Nephron progenitor cell (in vitro differentiated cells): ENCODE results near the gene SLC49A4.
"Not testable (repeated sequence)": the region's sequence is repeated elsewhere in the genome, so short reads cannot be mapped to it uniquely, and the experiment has no call there.

Experiments
- DNase-seq: peaks from one replicate; pipeline ENCODE4 v3.0.0; 2021
- H3K27ac Mint-ChIP-seq: 2 replicates; pipeline ENCODE4 v1.8.0; 2021; ENCODE audit warnings: mild to moderate bottlenecking, moderate library complexity, mixed read lengths
- H3K27me3 Mint-ChIP-seq: 2 replicates; pipeline ENCODE4 v1.8.0; 2021; ENCODE audit warnings: mild to moderate bottlenecking, low read depth, mixed read lengths; ENCODE audit not compliant: poor library complexity
- H3K36me3 Mint-ChIP-seq: 2 replicates; pipeline ENCODE4 v1.8.0; 2021; ENCODE audit warnings: low read depth, mixed read lengths
- H3K4me1 Mint-ChIP-seq: 2 replicates; pipeline ENCODE4 v1.8.0; 2021; ENCODE audit warnings: mixed read lengths
- H3K4me3 Mint-ChIP-seq: 2 replicates; pipeline ENCODE4 v1.8.0; 2021; ENCODE audit warnings: mild to moderate bottlenecking, moderate library complexity, mixed read lengths
- H3K9me3 Mint-ChIP-seq: 2 replicates; pipeline ENCODE4 v1.8.0; 2021; ENCODE audit warnings: mild to moderate bottlenecking, moderate library complexity, mixed read lengths
- CTCF ChIP-seq: fragments of 200-600 bp; sonication (generic); IDR thresholded peaks from 2 replicates; pipeline ENCODE4 v1.5.0; 2021; ENCODE audit warnings: antibody characterized with exemption

Gene SLC49A4

GRCh38 chr3:122794779-122795673 is at the start of gene SLC49A4:
Gene SLC49A4, plus strand, starts transcription at chr3:122795069. Its CDS starts 124 bp downstream, at chr3:122795193.
- DNase-seq: peak; percentile 89
- Mint-ChIP-seq H3K27me3 (no peaks in the 10 kb centered on the region), H3K4me1 (peaks cover 28% of the 10 kb centered on the region), H3K36me3 (peaks cover 10% of the 10 kb centered on the region), H3K9me3 (peaks cover 4% of the 10 kb centered on the region), H3K27ac (peak within 1 kb of the TSS; percentile 99), H3K4me3 (peak within 1 kb of the TSS; percentile 80)
- no peak for TF ChIP-seq CTCF

GRCh38 chr3:122745369-122746021 is 49.4 kb upstream of the SLC49A4 start:
- no peak overlapping the region for H3K4me3 Mint-ChIP-seq
- H3K27ac Mint-ChIP-seq: no peak overlapping the region
- TF ChIP-seq CTCF: no peak
- peaks cover 73% of the 10 kb centered on the region for H3K36me3 Mint-ChIP-seq
- peaks cover 3% of the 10 kb centered on the region for H3K27me3 Mint-ChIP-seq
- peaks cover 31% of the 10 kb centered on the region for H3K9me3 Mint-ChIP-seq
- no peak for DNase-seq
- H3K4me1 Mint-ChIP-seq: no peaks in the 10 kb centered on the region

GRCh38 chr3:122747295-122747694 is 47.6 kb upstream of the SLC49A4 start:
- not testable (repeated sequence) for H3K4me3 Mint-ChIP-seq, H3K27ac Mint-ChIP-seq, DNase-seq, H3K27me3 Mint-ChIP-seq, H3K4me1 Mint-ChIP-seq
- Mint-ChIP-seq H3K9me3 (peaks cover 31% of the 10 kb centered on the region), H3K36me3 (peaks cover 58% of the 10 kb centered on the region)

GRCh38 chr3:122748347-122748746 is 46.5 kb upstream of the SLC49A4 start:
- DNase-seq: no peak
- H3K9me3 Mint-ChIP-seq: peaks cover 31% of the 10 kb centered on the region
- H3K27me3 Mint-ChIP-seq: peaks cover 3% of the 10 kb centered on the region
- no peak for TF ChIP-seq CTCF
- H3K27ac Mint-ChIP-seq: no peak overlapping the region
- peaks cover 53% of the 10 kb centered on the region for H3K36me3 Mint-ChIP-seq
- H3K4me3 Mint-ChIP-seq: no peak overlapping the region
- no peaks in the 10 kb centered on the region for H3K4me1 Mint-ChIP-seq

- H3K9me3 Mint-ChIP-seq: no peaks in the 10 kb centered on the region
- DNase-seq: peak; percentile 5
- H3K4me1 Mint-ChIP-seq: no peaks in the 10 kb centered on the region
- no peaks in the 10 kb centered on the region for H3K27me3 Mint-ChIP-seq
- TF ChIP-seq CTCF: peak; percentile 69
- H3K36me3 Mint-ChIP-seq: peaks cover 21% of the 10 kb centered on the region
- H3K27ac Mint-ChIP-seq: no peak overlapping the region
- no peak overlapping the region for H3K4me3 Mint-ChIP-seq
Measured at GRCh38 chr3:122754929-122755328, 39.9 kb upstream of the SLC49A4 start.

GRCh38 chr3:122755491-122755890 is 39.4 kb upstream of the SLC49A4 start:
- no peak for TF ChIP-seq CTCF
- no peak for DNase-seq
- H3K27me3 Mint-ChIP-seq: no peaks in the 10 kb centered on the region
- no peaks in the 10 kb centered on the region for H3K9me3 Mint-ChIP-seq
- H3K27ac Mint-ChIP-seq: no peak overlapping the region
- H3K4me1 Mint-ChIP-seq: no peaks in the 10 kb centered on the region
- H3K4me3 Mint-ChIP-seq: no peak overlapping the region
- H3K36me3 Mint-ChIP-seq: peaks cover 21% of the 10 kb centered on the region
